A549 (cell line): ENCODE results near the gene NCLN.

Source experiments
- CTCF ChIP-seq: fragments of >200 bp; sonication (Bioruptor Twin); formaldehyde crosslinking; IDR thresholded peaks from 3 replicates; pipeline ENCODE4 v1.5.1; 2016
- POLR2A ChIP-seq: IDR thresholded peaks from 2 replicates; pipeline ENCODE4 v1.6.1; 2012; ENCODE audit warnings: mild to moderate bottlenecking, low read length
- RFX5 ChIP-seq: fragments of 450-650 bp; IDR thresholded peaks from 2 replicates; pipeline ENCODE4 v1.7.1; 2014; ENCODE audit warnings: antibody characterized with exemption, mild to moderate bottlenecking, moderate library complexity

DNA sequence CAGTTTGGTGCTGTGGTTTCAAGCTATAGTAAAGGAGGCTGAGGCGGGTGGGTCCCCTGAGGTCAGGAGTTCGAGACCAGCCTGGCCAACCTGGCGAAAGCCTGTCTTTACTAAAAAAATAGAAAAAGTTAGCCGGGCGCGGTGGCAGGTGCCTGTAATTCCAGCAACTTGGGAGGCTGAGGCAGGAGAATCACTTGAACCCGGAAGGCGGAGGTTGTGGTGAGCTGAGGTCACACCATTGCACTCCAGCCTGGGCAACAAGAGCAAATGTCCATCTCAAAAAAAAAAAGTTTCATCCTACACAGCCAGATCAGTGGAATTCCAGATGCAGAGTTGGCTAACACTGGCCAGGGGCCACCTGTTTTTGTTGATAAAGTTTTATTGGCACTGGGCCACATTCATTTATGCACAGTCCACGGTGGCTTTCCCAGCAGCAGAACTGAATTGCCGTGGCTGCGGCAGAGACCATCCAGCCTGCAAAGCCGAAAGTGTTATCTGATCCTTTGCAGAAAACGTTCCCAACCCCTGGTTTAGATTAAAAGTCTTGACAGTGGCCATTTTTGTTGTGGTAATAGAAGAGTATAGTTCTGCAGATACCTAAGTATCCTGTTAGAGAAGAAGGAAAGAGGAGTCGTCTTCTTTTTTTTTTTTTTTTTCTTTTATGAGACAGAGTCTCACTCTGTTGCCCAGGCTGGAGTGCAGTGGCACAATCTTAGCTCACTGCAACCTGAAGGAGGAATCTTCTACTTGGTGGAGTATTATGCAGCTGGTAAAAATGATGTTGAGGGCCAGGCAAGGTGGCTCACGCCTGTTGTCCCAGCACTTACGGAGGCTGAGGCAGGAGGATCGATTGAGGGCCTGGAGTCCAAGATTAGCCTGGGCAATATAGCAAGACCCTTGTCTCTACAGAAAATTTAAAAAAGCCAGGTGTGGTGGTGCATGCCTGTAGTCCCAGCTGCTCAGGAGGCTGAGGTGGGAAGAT is 8.7 kb downstream of the NCLN start:
- no peak for TF ChIP-seq CTCF
- TF ChIP-seq POLR2A, result no peak
- TF ChIP-seq RFX5, result no peak
